ENCODE results near the gene P3H1.
"Not testable (repeated sequence)": the region's sequence is repeated elsewhere in the genome, so short reads cannot be mapped to it uniquely, and the experiment has no call there.

P3H1 gene

DNA sequence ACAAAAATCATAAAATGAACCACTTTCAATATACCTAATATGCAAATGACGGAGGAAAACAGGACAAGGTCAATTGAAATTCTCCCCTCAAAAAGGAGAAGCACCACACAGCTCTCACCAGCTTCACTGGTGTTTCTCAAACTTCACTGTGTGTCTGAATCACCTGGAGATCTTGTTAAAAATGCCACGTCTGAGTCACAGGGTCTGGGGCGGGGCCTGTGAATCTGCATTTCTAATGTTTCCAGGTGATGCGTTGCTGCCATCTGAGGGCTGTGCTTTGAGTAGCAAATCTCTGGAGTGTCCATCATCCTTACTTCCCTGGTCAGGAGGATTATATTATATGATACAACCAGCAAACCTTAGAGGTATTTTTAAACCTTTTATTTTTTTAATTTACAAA, 35.8 kb downstream of the P3H1 start:
- peak; percentile 22 for DNase-seq (ENCODE audit: low read depth)

- DNase-seq (ENCODE audit: low read depth): no peak
Observed at GRCh38 chr1:42730002-42730401, 36.8 kb downstream of the P3H1 start.

DNA sequence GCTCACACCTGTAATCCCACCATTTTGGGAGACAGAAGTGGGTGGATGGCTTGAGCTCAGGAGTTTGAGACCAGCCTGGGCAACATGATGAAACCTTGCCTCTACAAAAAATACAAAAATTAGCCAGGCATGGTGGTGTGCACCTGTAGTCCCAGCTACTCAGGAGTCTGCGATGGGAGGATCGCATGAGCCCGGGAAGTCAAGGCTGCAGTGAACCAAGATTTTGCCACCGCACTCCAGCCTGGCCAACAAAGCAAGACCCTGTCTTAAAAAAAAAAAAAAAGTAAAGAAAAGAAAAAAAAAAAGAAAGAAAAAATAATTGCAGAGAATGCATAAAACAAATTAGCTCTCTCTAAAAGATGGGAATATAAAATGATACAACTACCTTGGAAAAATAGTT, 41.0 kb downstream of the P3H1 start:
- not testable (repeated sequence) for DNase-seq (ENCODE audit: low read depth)

GRCh38 chr1:42723511-42723910, 43.3 kb downstream of the P3H1 start:
- DNase-seq (ENCODE audit: low read depth): no peak

DNA sequence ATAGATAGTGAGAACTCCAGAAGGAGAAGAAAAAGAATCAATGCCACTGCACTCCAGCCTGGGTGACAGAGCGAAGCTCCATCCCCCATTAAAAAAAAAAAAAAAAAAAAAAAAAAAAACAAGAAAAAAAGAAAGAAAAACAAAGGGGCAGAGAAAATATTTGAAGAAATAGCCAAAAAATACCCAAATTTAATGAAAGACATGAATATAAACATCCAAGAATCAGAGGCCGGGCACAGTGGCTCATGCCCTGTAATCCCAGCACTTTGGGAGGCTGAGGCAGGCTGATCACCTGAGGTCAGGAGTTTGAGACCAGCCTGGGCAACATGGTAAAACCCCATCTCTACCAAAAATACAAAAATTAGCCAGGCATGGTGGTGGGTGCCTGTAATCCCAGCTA, 44.4 kb downstream of the P3H1 start:
- DNase-seq (ENCODE audit: low read depth): not testable (repeated sequence)

DNA sequence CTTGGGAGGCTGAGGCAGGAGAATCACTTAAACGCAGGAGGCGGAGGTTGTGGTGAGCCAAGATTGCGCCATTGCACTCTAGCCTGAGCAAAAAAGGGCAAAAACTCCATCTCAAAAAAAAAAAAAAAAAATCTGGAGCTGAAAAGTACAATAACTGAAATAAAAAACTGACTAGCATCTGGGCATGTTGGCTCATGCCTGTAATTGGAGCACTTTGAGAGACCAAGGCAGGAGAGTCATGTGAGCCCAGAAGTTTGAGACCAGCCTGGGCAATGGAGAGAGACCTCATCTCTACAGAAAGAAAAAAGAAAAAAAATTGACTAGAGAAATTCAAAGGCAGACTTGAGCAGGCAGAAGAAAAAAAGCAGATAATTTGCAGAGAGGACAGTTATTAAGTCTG, 44.9 kb downstream of the P3H1 start:
- DNase-seq (ENCODE audit: low read depth): no peak

- DNase-seq (ENCODE audit: low read depth): no peak
Observed at GRCh38 chr1:42720868-42721267, 46.0 kb downstream of the P3H1 start.

GRCh38 chr1:42714441-42714840, 52.4 kb downstream of the P3H1 start:
- DNase-seq (ENCODE audit: low read depth): not testable (repeated sequence)

- DNase-seq (ENCODE audit: low read depth): no peak
Observed at GRCh38 chr1:42713293-42713692, 53.5 kb downstream of the P3H1 start.

- not testable (repeated sequence) for DNase-seq (ENCODE audit: low read depth)
Observed at GRCh38 chr1:42712808-42713207, 54.0 kb downstream of the P3H1 start.

GRCh38 chr1:42703888-42704464, 62.9 kb downstream of the P3H1 start:
- DNase-seq (ENCODE audit: low read depth): no peak

DNA sequence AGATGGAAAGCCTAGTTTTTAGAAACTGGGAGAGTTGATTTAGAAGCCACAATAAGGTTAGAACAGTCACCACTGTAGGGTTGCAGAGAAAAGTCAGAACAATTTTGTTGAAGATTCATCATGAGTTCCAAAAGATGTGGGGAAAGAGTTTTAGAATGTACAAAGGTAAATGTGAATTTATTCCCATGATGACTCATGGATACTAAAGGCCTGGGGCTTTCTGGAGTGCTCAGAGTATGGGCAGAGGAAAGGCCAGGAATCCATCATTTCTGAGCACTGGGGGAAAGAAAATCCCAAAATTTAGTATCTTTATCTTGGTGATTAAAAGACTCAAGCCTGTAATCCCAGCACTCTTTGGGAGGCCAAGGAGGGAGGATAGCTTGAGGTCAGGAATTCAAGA, 66.8 kb downstream of the P3H1 start:
- no peak for DNase-seq (ENCODE audit: low read depth)

GRCh38 chr1:42698081-42698813, 68.6 kb downstream of the P3H1 start:
- no peak for DNase-seq (ENCODE audit: low read depth)

Measured in stimulated activated CD4-positive, alpha-beta T cell treated with anti-CD3 and anti-CD28 coated beads, Interleukin-2, amount 100 ng/mL, for 4 hours (primary cell).